Neural progenitor cell (in vitro differentiated cells): Measurements from ENCODE around the gene CAB39L. TPM values are rescaled to one million over a fixed set of nuclear protein-coding genes. Genes with fewer than 3 reads are reported as not detected.

Experiments used
- DNase-seq: peaks from one replicate; pipeline ENCODE4 v3.0.0-alpha.2; 2016; ENCODE audit warnings: low spot score
- H2AFZ ChIP-seq: fragments of 200-600 bp; sonication (generic); replicated peaks from 2 replicates; pipeline ENCODE4 v1.6.1; 2016; ENCODE audit warnings: antibody characterized with exemption
- H3F3A ChIP-seq: fragments of 200-600 bp; sonication (generic); 2 replicates; pipeline ENCODE4 v1.6.1; 2016; ENCODE audit warnings: antibody characterized with exemption, low read depth
- H3K27ac ChIP-seq: fragments of 200-600 bp; sonication (generic); 2 replicates; pipeline ENCODE4 v1.5.1; 2016; ENCODE audit warnings: mild to moderate bottlenecking
- H3K27me3 ChIP-seq: fragments of 200-600 bp; sonication (generic); 2 replicates; pipeline ENCODE4 v1.6.1; 2016; ENCODE audit warnings: mild to moderate bottlenecking, moderate library complexity
- H3K36me3 ChIP-seq: fragments of 200-600 bp; sonication (generic); 2 replicates; pipeline ENCODE4 v1.5.1; 2016
- H3K4me1 ChIP-seq: fragments of 200-600 bp; sonication (generic); 2 replicates; pipeline ENCODE4 v1.6.1; 2016; ENCODE audit warnings: mixed run types
- H3K4me2 ChIP-seq: fragments of 200-600 bp; sonication (generic); 2 replicates; pipeline ENCODE4 v1.6.1; 2016
- H3K4me3 ChIP-seq: fragments of 200-600 bp; sonication (generic); 2 replicates; pipeline ENCODE4 v1.5.1; 2016
- H3K79me2 ChIP-seq: fragments of 200-600 bp; sonication (generic); 2 replicates; pipeline ENCODE4 v1.6.1; 2016; ENCODE audit warnings: low read depth
- H3K9ac ChIP-seq: fragments of 200-600 bp; sonication (generic); 2 replicates; pipeline ENCODE4 v1.6.1; 2016
- H3K9me3 ChIP-seq: fragments of 200-600 bp; sonication (generic); 2 replicates; pipeline ENCODE4 v1.5.1; 2016; ENCODE audit warnings: low read depth
- H4K20me1 ChIP-seq: fragments of 200-600 bp; sonication (generic); 2 replicates; pipeline ENCODE4 v1.6.1; 2016; ENCODE audit warnings: low read depth
- H3K27ac Mint-ChIP-seq: 3 replicates; pipeline ENCODE4 v1.8.0; 2021; ENCODE audit warnings: mixed read lengths
- H3K27me3 Mint-ChIP-seq: 2 replicates; pipeline ENCODE4 v1.8.0; 2022; ENCODE audit warnings: low read depth, mild to moderate bottlenecking, inconsistent platforms, moderate library complexity, mixed read lengths; ENCODE audit not compliant: insufficient read depth
- H3K36me3 Mint-ChIP-seq: 3 replicates; pipeline ENCODE4 v1.8.0; 2021; ENCODE audit warnings: mixed read lengths
- H3K4me1 Mint-ChIP-seq: 3 replicates; pipeline ENCODE4 v1.8.0; 2021; ENCODE audit warnings: mixed read lengths
- H3K4me3 Mint-ChIP-seq: 3 replicates; pipeline ENCODE4 v1.8.0; 2021; ENCODE audit warnings: mild to moderate bottlenecking, moderate library complexity, mixed read lengths
- H3K9me3 Mint-ChIP-seq: 3 replicates; pipeline ENCODE4 v1.8.0; 2020; ENCODE audit warnings: mixed read lengths
- CTCF ChIP-seq: fragments of 200-600 bp; sonication (generic); IDR thresholded peaks from 2 replicates; pipeline ENCODE4 v1.5.1; 2017; ENCODE audit warnings: antibody characterized with exemption, mild to moderate bottlenecking
- EZH2 ChIP-seq: fragments of 200-600 bp; sonication (generic); IDR thresholded peaks from 2 replicates; pipeline ENCODE4 v1.6.1; 2017; ENCODE audit warnings: antibody characterized with exemption, mild to moderate bottlenecking, moderate library complexity
- EZH2phosphoT487 ChIP-seq: fragments of 200-600 bp; sonication (generic); IDR thresholded peaks from 2 replicates; pipeline ENCODE4 v1.6.1; 2017; ENCODE audit warnings: antibody characterized with exemption
- total RNA-seq: library from RNA; depleted of rRNA; stranded (reverse); fragments of >200 nt; gene quantifications from 2 replicates; pipeline ENCODE4 v1.2.3, GENCODE V29; 2015; ENCODE audit warnings: low replicate concordance

CAB39L gene
- total RNA-seq, 1 donor from 2014 or later: 18.1 TPM

GRCh38 chr13:49272296-49272695, 171.6 kb downstream of the CAB39L start:
- no peaks in the 10 kb centered on the region for H3K79me2 ChIP-seq
- H4K20me1 ChIP-seq: no peaks in the 10 kb centered on the region
- TF ChIP-seq CTCF (no peak), EZH2phosphoT487 (no peak), EZH2 (no peak)
- H3K9ac ChIP-seq: no peak overlapping the region
- H3K4me2 ChIP-seq: no peak overlapping the region
- no peaks in the 10 kb centered on the region for H3K36me3 ChIP-seq
- Mint-ChIP-seq H3K4me3 (no peak overlapping the region), H3K27ac (no peak overlapping the region), H3K36me3 (peaks cover 4% of the 10 kb centered on the region), H3K27me3 (no peaks in the 10 kb centered on the region), H3K9me3 (no peaks in the 10 kb centered on the region), H3K4me1 (no peaks in the 10 kb centered on the region)
- H2AFZ ChIP-seq: no peak overlapping the region
- no peaks in the 10 kb centered on the region for H3K27me3 ChIP-seq
- H3F3A ChIP-seq: no peaks in the 10 kb centered on the region
- H3K9me3 ChIP-seq: no peaks in the 10 kb centered on the region
- no peak overlapping the region for H3K27ac ChIP-seq
- no peak for DNase-seq
- H3K4me3 ChIP-seq: no peak overlapping the region
- H3K4me1 ChIP-seq: no peaks in the 10 kb centered on the region

- H3K9ac ChIP-seq: no peak overlapping the region
Measured at GRCh38 chr13:49271264-49271663, 172.6 kb downstream of the CAB39L start.

GRCh38 chr13:49265822-49266221, 178.0 kb downstream of the CAB39L start:
- no peaks in the 10 kb centered on the region for H3K36me3 ChIP-seq
- H4K20me1 ChIP-seq: no peaks in the 10 kb centered on the region
- no peaks in the 10 kb centered on the region for H3K9me3 Mint-ChIP-seq
- H3F3A ChIP-seq: no peaks in the 10 kb centered on the region
- no peak overlapping the region for H2AFZ ChIP-seq
- H3K4me1 ChIP-seq: no peaks in the 10 kb centered on the region
- H3K36me3 Mint-ChIP-seq: peaks cover 4% of the 10 kb centered on the region
- H3K9ac ChIP-seq: no peak overlapping the region
- no peaks in the 10 kb centered on the region for H3K4me1 Mint-ChIP-seq
- H3K79me2 ChIP-seq: no peaks in the 10 kb centered on the region
- H3K4me3 ChIP-seq: no peak overlapping the region
- H3K9me3 ChIP-seq: no peaks in the 10 kb centered on the region
- no peak overlapping the region for H3K4me3 Mint-ChIP-seq
- no peak for DNase-seq
- no peaks in the 10 kb centered on the region for H3K27me3 ChIP-seq
- H3K27ac Mint-ChIP-seq: no peak overlapping the region
- no peaks in the 10 kb centered on the region for H3K27me3 Mint-ChIP-seq
- no peak overlapping the region for H3K4me2 ChIP-seq
- TF ChIP-seq EZH2phosphoT487 (no peak), CTCF (no peak), EZH2 (no peak)
- no peak overlapping the region for H3K27ac ChIP-seq

More at GRCh38 chr13:49271264-49271663, 172.6 kb downstream of the CAB39L start:
- Histone ChIP-seq H3K27me3 (no peaks in the 10 kb centered on the region), H3K9me3 (no peaks in the 10 kb centered on the region), H3K4me2 (no peak overlapping the region), H3K36me3 (no peaks in the 10 kb centered on the region), H3K27ac (no peak overlapping the region), H2AFZ (no peak overlapping the region), H3K79me2 (no peaks in the 10 kb centered on the region), H3K4me1 (no peaks in the 10 kb centered on the region), H4K20me1 (no peaks in the 10 kb centered on the region), H3K4me3 (no peak overlapping the region), H3F3A (no peaks in the 10 kb centered on the region)
- Mint-ChIP-seq H3K27ac (no peak overlapping the region), H3K36me3 (peaks cover 4% of the 10 kb centered on the region), H3K4me1 (no peaks in the 10 kb centered on the region), H3K27me3 (no peaks in the 10 kb centered on the region), H3K9me3 (no peaks in the 10 kb centered on the region), H3K4me3 (no peak overlapping the region)
- DNase-seq: no peak
- no peak for TF ChIP-seq EZH2
- TF ChIP-seq CTCF: no peak
- TF ChIP-seq EZH2phosphoT487: no peak
